Sigmoid colon (tissue), 7 donors: ENCODE results near the gene GRIK4. TPM values are rescaled to one million over a fixed set of nuclear protein-coding genes. Genes with fewer than 3 reads are reported as not detected.

Source experiments
- DNase-seq: peaks from one replicate; pipeline ENCODE4 v3.0.0-alpha.2; 2019
- H3K27ac ChIP-seq, 4 donors: fragments of 200-600 bp; sonication (generic); one replicate each; pipeline ENCODE4 v1.5.1; 2016 to 2019; ENCODE audit warnings: mild to moderate bottlenecking in 1 of 4
- H3K27me3 ChIP-seq, 3 donors: fragments of 200-600 bp; sonication (generic); one replicate each; pipeline ENCODE4 v1.5.1; 2019; ENCODE audit warnings: mild to moderate bottlenecking in 1 of 3
- H3K36me3 ChIP-seq, 4 donors: fragments of 200-600 bp; sonication (generic); one replicate each; pipeline ENCODE4 v1.5.1; 2016 to 2019
- H3K4me1 ChIP-seq, 4 donors: fragments of 200-600 bp; sonication (generic); one replicate each; pipeline ENCODE4 v1.5.1; 2017 to 2019
- H3K4me3 ChIP-seq, 4 donors: fragments of 200-600 bp; sonication (generic); one replicate each; pipeline ENCODE4 v1.5.1; 2017 to 2019; ENCODE audit warnings: mild to moderate bottlenecking in 2 of 4, moderate library complexity in 1 of 4
- H3K9me3 ChIP-seq, 4 donors: fragments of 200-600 bp in 3 of 4; sonication (generic) in 3 of 4; one replicate each; pipeline versions ENCODE4 v1.5.1 to v1.6.1; 2013 to 2019
- CTCF ChIP-seq, 4 experiments: fragments of 450-650 bp in 3 of 4; fragments of 200-600 bp in 1 of 4; IDR thresholded peaks; one replicate each; pipeline ENCODE4 v1.5.1; 2016 to 2019; ENCODE audit warnings: antibody characterized with exemption in 4 of 4, mild to moderate bottlenecking in 3 of 4, moderate library complexity in 2 of 4
- EP300 ChIP-seq, 4 donors: sonication (generic); formaldehyde crosslinking; IDR thresholded peaks; one replicate each; pipeline ENCODE4 v1.6.1; 2017; ENCODE audit warnings: antibody characterized with exemption in 4 of 4
- POLR2A ChIP-seq, 2 donors: fragments of 450-650 bp; IDR thresholded peaks; one replicate each; pipeline ENCODE4 v1.6.1; 2016; ENCODE audit warnings: antibody characterized with exemption in 2 of 2, mild to moderate bottlenecking in 2 of 2, moderate library complexity in 2 of 2
- POLR2AphosphoS5 ChIP-seq, 4 donors: sonication (generic); formaldehyde crosslinking; IDR thresholded peaks; one replicate each; pipeline ENCODE4 v1.6.1; 2017; ENCODE audit warnings: antibody characterized with exemption in 4 of 4
- WGBS, 2 donors: extraction: QIAGEN DNeasy Blood & Tissue Kit; methylation state at CpG; one replicate each; pipeline ENCODE4 v1.1.7; 2013; 5-methylcytosine and 5-hydroxymethylcytosine counted together
- intact Hi-C: fragments of 100-400 bp; cut with DNase I; formaldehyde crosslinking; loops from one replicate; pipeline ENCODE4 v1.15.1; 2023
- polyA plus RNA-seq, 3 donors: library from polyadenylated mRNA; stranded (reverse); fragments of 200-250 nt; gene quantifications; one replicate each; pipeline ENCODE4 v1.2.3, GENCODE V29; 2013
- total RNA-seq, 4 donors: library from RNA; depleted of rRNA; stranded (reverse); fragments of >200 nt; gene quantifications; one replicate each; pipeline ENCODE4 v1.1.0, GENCODE V29; 2016
- donor health status: healthy with polysubstance abuse.
- donor health status: Bipolar disorder and iron deficiency.
- donor health status: healthy.

The GRIK4 gene
- total and polyA plus RNA-seq, 7 donors: 0.10 to 0.36 (median 0.27) TPM; not detected in 4

- no peak for TF ChIP-seq POLR2A (IDR thresholded peaks at IDR 0.05)
- peaks cover 4 to 14% (median 12%) of the 10 kb centered on the region in 3 donors for H3K27me3 ChIP-seq
- 39 to 73% methylated on average over 22 of the region's 22 CpGs for WGBS, 2 donors
- intact Hi-C loops: no loop called here
- H3K9me3 ChIP-seq: no peaks in the 10 kb centered on the region
- no peak for DNase-seq
- H3K27ac ChIP-seq: no peak overlapping the region
- H3K36me3 ChIP-seq: no peaks in the 10 kb centered on the region
- H3K4me1 ChIP-seq: peaks cover 0 to 7% (median 5%) of the 10 kb centered on the region in 4 donors
- no peak overlapping the region for H3K4me3 ChIP-seq
These were observed 1.3 kb downstream of the GRIK4 start for GRCh38 chr11:120512739-120513435.

GRCh38 chr11:120513436-120514315 lies 2.1 kb downstream of the GRIK4 start:
- Histone ChIP-seq H3K27me3 (peaks cover 4 to 14% (median 12%) of the 10 kb centered on the region in 3 donors), H3K4me1 (peaks cover 0 to 7% (median 5%) of the 10 kb centered on the region in 4 donors)
- 61 to 74% methylated on average over 19 of the region's 19 CpGs for WGBS, 2 donors

DNA sequence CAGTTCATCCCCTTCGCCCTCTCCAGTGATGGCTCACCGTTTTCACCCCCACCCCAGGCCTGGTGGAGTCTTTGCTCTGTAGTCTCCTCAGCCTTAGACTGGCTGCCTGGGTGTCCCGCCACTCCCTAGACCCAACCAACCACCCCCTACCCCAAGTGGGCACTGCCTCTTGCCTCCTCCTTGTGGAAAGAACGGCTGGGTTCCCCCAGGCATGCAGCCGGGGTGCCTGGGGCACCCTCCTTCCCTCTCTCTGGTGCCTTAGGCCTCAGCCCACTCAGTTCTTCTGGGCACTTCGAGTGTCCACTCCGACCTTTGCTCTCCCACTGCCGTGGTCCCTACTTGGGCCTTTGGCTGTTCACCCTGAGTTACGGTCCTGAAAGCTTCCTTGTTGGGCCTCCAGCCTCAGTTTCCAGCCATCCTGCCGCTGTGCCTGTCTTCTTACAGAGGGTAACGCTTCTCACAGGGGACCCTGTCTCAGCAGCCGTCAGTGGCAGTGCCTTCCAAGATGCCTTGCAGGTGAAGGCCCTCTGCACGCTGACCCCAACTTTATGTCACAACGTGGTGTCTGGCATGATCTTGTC lies 3.1 kb downstream of the GRIK4 start:
- peak; percentile 56 for DNase-seq
- H3K36me3 ChIP-seq: no peaks in the 10 kb centered on the region
- H3K4me1 ChIP-seq: peaks cover 0 to 7% (median 5%) of the 10 kb centered on the region in 4 donors
- TF ChIP-seq POLR2AphosphoS5 (IDR thresholded peaks at IDR 0.05) (no peak), EP300 (IDR thresholded peaks at IDR 0.05) (no peak), POLR2A (IDR thresholded peaks at IDR 0.05) (no peak), CTCF (IDR thresholded peaks at IDR 0.05) (no peak)
- WGBS, 2 donors: 82 to 86% methylated on average over 14 of the region's 14 CpGs
- no peak overlapping the region for H3K4me3 ChIP-seq
- intact Hi-C loops: no loop called here
- no peaks in the 10 kb centered on the region for H3K9me3 ChIP-seq
- no peak overlapping the region for H3K27ac ChIP-seq
- H3K27me3 ChIP-seq: peaks cover 4 to 14% (median 12%) of the 10 kb centered on the region in 3 donors

More at GRCh38 chr11:120513436-120514315, 2.1 kb downstream of the GRIK4 start:
- intact Hi-C loops: no loop called here
- TF ChIP-seq CTCF (IDR thresholded peaks at IDR 0.05) (no peak), POLR2AphosphoS5 (IDR thresholded peaks at IDR 0.05) (no peak), EP300 (IDR thresholded peaks at IDR 0.05) (no peak), POLR2A (IDR thresholded peaks at IDR 0.05) (no peak)
- no peaks in the 10 kb centered on the region for H3K36me3 ChIP-seq
- no peak for DNase-seq
- H3K27ac ChIP-seq: no peak overlapping the region
- no peaks in the 10 kb centered on the region for H3K9me3 ChIP-seq
- H3K4me3 ChIP-seq: no peak overlapping the region

DNA sequence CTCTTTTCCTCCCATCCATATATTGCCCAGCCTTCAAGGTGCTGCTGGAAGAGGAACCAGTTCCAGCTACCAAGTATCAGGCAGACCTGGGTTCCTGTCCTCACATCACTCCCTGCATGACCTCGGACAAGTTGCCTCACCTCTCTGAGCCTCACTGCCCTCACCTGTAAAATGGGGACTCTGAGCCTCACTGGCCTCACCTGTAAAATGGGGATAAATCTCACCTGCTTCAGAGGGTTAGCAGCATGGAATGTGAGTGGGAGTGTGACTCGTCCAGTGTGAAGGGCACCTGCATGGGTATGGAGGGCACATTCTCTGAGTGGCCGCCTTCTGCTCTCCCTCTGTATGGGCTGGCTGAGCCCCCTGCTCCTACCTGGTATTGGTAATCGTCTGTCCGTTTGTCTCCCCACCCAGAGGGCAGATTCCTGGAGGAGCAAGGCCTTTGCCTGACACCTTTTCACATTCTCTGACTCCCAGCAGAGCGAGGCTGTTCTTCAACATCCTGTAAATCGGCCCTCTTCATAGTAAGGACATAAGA lies 3.7 kb downstream of the GRIK4 start:
- peak; percentile 28 for DNase-seq
- WGBS, 2 donors: 76 to 82% methylated on average over 7 of the region's 7 CpGs
- intact Hi-C loops: no loop called here

More for the DNA sequence above, 3.7 kb downstream of the GRIK4 start:
- Histone ChIP-seq H3K27me3 (peaks cover 4 to 14% (median 9%) of the 10 kb centered on the region in 3 donors), H3K9me3 (no peaks in the 10 kb centered on the region), H3K27ac (no peak overlapping the region), H3K4me1 (peaks cover 0 to 7% (median 5%) of the 10 kb centered on the region in 4 donors), H3K36me3 (no peaks in the 10 kb centered on the region), H3K4me3 (no peak overlapping the region)
- TF ChIP-seq POLR2A (IDR thresholded peaks at IDR 0.05): no peak
- TF ChIP-seq POLR2AphosphoS5 (IDR thresholded peaks at IDR 0.05): no peak
- no peak for TF ChIP-seq CTCF (IDR thresholded peaks at IDR 0.05)
- TF ChIP-seq EP300 (IDR thresholded peaks at IDR 0.05): no peak
